Measurements from ENCODE around the gene MACF1.
"Not testable (repeated sequence)": the region's sequence is repeated elsewhere in the genome, so short reads cannot be mapped to it uniquely, and the experiment has no call there.

MACF1 gene

DNA sequence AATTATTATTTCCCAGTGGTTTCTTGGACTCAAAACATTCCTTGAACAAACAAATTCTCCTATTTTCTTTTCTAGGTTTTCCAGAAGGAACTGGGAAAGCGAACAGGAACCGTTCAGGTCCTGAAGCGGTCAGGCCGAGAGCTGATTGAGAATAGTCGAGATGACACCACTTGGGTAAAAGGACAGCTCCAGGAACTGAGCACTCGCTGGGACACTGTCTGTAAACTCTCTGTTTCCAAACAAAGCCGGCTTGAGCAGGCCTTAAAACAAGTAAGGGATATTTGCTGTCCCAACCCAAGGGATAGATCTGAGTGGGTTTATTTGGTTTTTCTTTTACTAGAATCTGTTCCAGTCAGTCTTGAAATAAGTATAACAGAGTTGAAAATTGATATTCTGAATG is 247.6 kb downstream of the MACF1 start:
- H3K4me1 Mint-ChIP-seq, result no peaks in the 10 kb centered on the region
- H3K9me3 Mint-ChIP-seq, result no peaks in the 10 kb centered on the region
- no peak overlapping the region for H3K27ac Mint-ChIP-seq
- H3K4me3 Mint-ChIP-seq, result no peak overlapping the region
- peaks cover 46% of the 10 kb centered on the region for H3K36me3 Mint-ChIP-seq
- DNase-seq (ENCODE audit: low spot score in 2 of 2) (no peak), ATAC-seq (ENCODE audit: low read depth) (no peak)
- no peaks in the 10 kb centered on the region for H3K27me3 Mint-ChIP-seq

DNA sequence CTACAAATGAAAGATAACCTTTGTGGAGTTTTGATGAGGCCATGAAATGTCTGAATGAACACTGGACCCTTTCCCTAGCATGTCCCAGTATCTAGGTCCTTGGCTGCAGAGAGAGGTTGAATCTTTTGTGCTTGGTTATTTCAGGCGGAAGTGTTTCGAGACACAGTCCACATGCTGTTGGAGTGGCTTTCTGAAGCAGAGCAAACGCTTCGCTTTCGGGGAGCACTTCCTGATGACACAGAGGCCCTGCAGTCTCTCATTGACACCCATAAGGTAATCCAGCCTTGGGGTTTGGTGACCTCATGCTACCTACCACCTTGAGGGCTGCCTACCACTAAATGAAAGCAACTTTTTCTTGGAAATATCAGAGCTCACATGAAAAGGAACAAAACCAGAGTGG is 248.0 kb downstream of the MACF1 start:
- Mint-ChIP-seq H3K9me3 (no peaks in the 10 kb centered on the region), H3K27ac (no peak overlapping the region), H3K27me3 (no peaks in the 10 kb centered on the region), H3K36me3 (peaks cover 47% of the 10 kb centered on the region), H3K4me1 (no peaks in the 10 kb centered on the region), H3K4me3 (no peak overlapping the region)
- DNase-seq (ENCODE audit: low spot score in 2 of 2) (no peak), ATAC-seq (ENCODE audit: low read depth) (no peak)

DNA sequence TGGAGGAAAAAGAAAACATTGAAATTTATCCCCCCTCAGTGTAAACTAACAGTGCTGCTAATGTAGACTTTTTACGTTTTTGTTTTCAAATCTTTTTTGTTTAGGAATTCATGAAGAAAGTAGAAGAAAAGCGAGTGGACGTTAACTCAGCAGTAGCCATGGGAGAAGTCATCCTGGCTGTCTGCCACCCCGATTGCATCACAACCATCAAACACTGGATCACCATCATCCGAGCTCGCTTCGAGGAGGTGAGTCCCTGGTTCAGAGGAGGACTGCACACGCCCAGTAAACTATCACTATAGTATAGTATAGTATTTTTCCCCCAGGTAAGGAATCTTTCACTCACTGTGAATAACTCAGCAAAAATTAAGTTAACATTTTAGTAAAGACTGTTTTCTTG is 249.1 kb downstream of the MACF1 start:
- no peaks in the 10 kb centered on the region for H3K4me1 Mint-ChIP-seq
- DNase-seq (ENCODE audit: low spot score in 2 of 2), result no peak
- H3K36me3 Mint-ChIP-seq, result peaks cover 45% of the 10 kb centered on the region
- no peak overlapping the region for H3K27ac Mint-ChIP-seq
- H3K9me3 Mint-ChIP-seq, result no peaks in the 10 kb centered on the region
- H3K4me3 Mint-ChIP-seq, result no peak overlapping the region
- ATAC-seq (ENCODE audit: low read depth), result no peak
- no peaks in the 10 kb centered on the region for H3K27me3 Mint-ChIP-seq

DNA sequence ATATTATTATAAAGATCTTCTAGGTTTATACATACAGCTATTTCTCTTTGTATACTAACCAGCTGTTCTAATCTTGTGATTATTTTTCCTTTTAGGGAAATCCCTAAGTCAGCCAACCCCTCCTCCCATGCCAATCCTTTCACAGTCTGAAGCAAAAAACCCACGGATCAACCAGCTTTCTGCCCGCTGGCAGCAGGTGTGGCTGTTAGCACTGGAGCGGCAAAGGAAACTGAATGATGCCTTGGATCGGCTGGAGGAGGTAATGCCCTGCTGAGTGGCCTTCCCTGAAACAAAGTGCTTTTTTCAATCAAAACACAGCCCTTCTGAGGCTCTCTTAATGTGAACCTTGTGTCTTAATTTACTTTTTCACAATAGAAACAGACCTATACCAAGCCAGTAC is 254.5 kb downstream of the MACF1 start:
- Mint-ChIP-seq H3K27ac (no peak overlapping the region), H3K27me3 (no peaks in the 10 kb centered on the region), H3K9me3 (no peaks in the 10 kb centered on the region), H3K4me3 (no peak overlapping the region), H3K36me3 (peaks cover 52% of the 10 kb centered on the region), H3K4me1 (no peaks in the 10 kb centered on the region)
- ATAC-seq (ENCODE audit: low read depth) (no peak), DNase-seq (ENCODE audit: low spot score in 2 of 2) (no peak)

DNA sequence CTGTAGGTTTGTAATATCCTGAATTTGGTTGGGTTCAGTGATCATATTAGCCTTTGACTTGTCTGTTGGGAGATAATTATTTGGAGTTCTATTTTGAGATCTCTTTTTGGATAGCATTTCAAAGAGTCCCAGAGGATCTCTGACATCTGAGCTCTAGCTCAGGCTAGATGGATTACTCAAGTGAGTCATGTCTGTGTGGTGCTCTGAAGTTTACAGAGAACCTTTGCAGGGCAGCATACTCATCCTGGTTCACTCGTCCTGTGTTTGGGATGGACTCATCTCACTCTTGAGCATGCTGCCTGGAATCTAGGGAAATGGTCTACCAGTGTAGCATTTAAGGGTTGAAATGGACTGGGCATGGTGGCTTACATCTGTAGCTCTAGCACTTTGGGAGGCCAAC is 257.6 kb downstream of the MACF1 start:
- ATAC-seq (ENCODE audit: low read depth) (no peak), DNase-seq (ENCODE audit: low spot score in 2 of 2) (no peak)
- Mint-ChIP-seq H3K27me3 (no peaks in the 10 kb centered on the region), H3K4me1 (peaks cover 2% of the 10 kb centered on the region), H3K36me3 (peaks cover 45% of the 10 kb centered on the region), H3K9me3 (no peaks in the 10 kb centered on the region), H3K27ac (no peak overlapping the region), H3K4me3 (no peak overlapping the region)

DNA sequence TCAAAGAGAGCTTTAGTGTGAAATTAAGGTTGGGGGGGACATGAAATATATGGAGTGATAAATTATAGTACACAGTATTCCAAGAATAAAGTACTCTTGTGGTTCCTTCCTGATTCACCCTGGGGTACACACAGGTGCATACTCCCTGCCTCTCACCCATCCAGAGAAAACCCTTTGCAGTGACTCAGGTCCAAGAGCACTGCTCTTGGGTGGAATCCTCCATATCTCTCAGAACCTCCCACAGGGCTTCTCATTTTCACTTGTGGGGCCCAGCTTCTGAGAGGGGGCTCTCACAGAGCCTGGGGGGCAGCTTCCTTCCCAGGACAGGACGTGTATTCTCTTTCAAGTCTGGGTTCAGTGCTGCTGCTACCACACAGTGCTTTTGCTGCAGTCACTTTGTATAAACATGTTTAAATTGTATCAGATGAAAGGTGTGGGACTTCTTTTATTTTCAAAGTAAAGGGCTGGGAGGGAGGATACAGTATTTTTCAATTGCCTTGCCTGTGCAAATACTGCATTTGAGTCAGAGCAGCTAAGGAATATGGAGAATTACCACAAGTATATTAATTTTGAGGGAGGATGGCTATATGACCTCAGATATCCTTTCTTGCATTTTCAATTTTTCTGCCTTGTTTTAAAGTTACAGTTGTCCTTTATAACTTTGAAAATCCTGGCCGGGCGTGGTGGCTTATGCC is 262.1 kb downstream of the MACF1 start:
- Mint-ChIP-seq H3K27ac (no peak overlapping the region), H3K4me3 (no peak overlapping the region), H3K36me3 (peaks cover 33% of the 10 kb centered on the region), H3K27me3 (no peaks in the 10 kb centered on the region), H3K9me3 (no peaks in the 10 kb centered on the region), H3K4me1 (peaks cover 2% of the 10 kb centered on the region)
- ATAC-seq (ENCODE audit: low read depth) (no peak), DNase-seq (ENCODE audit: low spot score in 2 of 2) (no peak)

DNA sequence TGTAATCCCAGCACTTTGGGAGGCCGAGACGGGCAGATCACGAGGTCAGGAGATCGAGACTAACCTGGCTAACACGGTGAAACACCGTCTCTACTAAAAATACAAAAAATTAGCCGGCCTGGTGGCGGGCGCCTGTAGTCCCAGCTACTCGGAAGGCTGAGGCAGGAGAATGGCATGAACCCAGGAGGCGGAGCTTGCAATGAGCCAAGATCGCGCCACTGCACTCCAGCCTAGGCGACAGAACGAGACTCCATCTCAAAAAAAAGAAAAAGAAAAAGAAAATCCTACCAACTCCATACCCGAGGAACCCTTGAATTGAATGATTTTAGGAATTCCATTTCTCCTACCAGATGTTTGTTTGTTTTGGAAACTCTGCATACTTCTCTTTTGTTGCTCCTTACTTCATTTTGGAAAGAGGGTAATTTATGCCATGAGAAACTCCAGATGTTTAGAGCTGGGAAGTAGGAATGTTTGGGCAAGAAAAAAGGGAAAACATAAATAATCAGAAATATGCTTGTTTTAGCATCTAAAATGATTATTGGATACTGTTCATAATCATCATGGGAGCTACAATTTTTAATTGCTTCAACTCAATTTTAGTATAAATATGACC is 262.7 kb downstream of the MACF1 start:
- H3K27ac Mint-ChIP-seq; H3K4me1 Mint-ChIP-seq; H3K9me3 Mint-ChIP-seq; H3K27me3 Mint-ChIP-seq; ATAC-seq (ENCODE audit: low read depth); H3K4me3 Mint-ChIP-seq; DNase-seq (ENCODE audit: low spot score in 2 of 2): not testable (repeated sequence)
- peaks cover 29% of the 10 kb centered on the region for H3K36me3 Mint-ChIP-seq

DNA sequence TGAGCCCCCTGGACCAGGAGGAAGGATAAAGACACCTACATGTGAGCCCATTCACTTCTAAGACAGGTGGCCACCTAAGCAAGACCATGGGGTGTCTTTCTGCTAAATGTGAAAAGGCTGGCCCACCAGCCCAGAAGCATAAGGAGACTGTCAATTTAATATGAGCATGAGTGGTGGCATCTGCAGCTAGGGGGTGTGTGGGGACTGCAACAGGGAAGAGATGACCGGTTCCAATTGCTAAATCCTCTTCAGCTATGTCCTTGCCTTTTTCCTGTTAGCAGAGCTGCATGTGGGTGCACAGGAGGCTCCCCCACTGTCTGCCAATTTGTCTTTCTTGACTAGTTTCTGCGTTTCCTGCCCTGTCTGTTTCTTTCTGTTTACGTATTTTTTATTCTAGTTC is 264.7 kb downstream of the MACF1 start:
- H3K27me3 Mint-ChIP-seq, result no peaks in the 10 kb centered on the region
- ATAC-seq (ENCODE audit: low read depth) (no peak), DNase-seq (ENCODE audit: low spot score in 2 of 2) (no peak)
- H3K4me1 Mint-ChIP-seq, result peaks cover 2% of the 10 kb centered on the region
- no peaks in the 10 kb centered on the region for H3K9me3 Mint-ChIP-seq
- H3K4me3 Mint-ChIP-seq, result no peak overlapping the region
- peaks cover 31% of the 10 kb centered on the region for H3K36me3 Mint-ChIP-seq
- no peak overlapping the region for H3K27ac Mint-ChIP-seq

DNA sequence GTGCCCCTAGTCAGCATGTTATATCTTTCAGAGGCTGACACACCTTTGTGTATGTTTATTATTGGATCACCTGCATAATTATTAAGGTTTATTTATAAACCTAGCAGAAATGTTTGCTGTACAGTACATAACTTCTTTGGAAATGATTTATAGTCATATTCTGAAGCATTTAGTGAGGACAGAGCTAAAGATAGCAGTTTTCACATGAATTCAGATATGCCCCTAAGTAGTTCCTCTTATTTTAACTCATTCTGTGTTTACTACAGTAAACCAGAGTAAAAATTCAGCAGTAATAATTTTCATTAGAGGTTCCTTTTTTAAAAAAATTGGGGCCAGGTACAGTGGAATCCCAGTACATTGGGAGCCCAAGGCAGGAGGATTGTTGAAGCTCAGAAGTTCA is 265.5 kb downstream of the MACF1 start:
- DNase-seq (ENCODE audit: low spot score in 2 of 2) (no peak), ATAC-seq (ENCODE audit: low read depth) (no peak)
- Mint-ChIP-seq H3K4me1 (peaks cover under 1% of the 10 kb centered on the region), H3K9me3 (no peaks in the 10 kb centered on the region), H3K27me3 (no peaks in the 10 kb centered on the region), H3K27ac (no peak overlapping the region), H3K36me3 (peaks cover 31% of the 10 kb centered on the region), H3K4me3 (no peak overlapping the region)

DNA sequence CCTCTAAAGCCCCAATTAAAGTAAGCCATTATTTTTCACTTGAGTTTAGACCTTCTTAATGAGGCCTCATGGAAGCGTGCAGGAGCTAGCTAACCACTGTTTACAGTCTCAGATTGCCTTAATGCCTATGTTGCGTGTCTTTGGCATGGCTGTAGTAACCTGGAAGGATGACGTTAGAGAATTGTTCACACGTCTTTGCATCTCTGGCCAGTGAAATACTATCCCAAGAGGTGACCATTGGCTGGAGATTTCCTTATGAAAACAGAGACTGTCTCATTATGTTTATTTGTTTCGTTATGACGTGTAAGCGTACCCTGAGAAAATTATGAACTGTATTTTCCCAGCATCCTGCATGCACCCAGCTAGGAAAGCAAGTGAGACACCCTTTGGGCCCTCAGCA is 268.3 kb downstream of the MACF1 start:
- ATAC-seq (ENCODE audit: low read depth) (no peak), DNase-seq (ENCODE audit: low spot score in 2 of 2) (no peak)
- H3K9me3 Mint-ChIP-seq, result no peaks in the 10 kb centered on the region
- peak overlapping the region; percentile 8 for H3K27ac Mint-ChIP-seq
- no peaks in the 10 kb centered on the region for H3K4me1 Mint-ChIP-seq
- peaks cover 24% of the 10 kb centered on the region for H3K36me3 Mint-ChIP-seq
- no peaks in the 10 kb centered on the region for H3K27me3 Mint-ChIP-seq
- no peak overlapping the region for H3K4me3 Mint-ChIP-seq

DNA sequence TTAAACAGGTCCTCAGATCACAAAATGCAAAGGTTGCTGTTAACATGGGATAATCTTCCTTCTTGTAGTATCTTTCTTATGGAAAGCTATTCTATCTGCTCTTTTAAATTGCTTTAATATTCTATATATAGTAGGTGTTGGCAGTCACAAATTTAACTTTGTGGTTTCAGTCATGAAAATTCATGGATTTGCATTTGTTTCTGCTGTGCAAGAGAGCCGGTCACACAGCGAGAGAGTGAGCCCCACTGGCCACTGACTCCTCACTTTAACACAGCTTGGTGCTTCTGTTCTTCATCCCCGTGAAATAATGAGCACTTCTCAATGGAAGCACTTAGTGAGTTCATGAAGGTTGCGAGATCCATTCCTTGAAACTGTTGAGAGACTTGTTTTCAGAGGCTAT is 268.8 kb downstream of the MACF1 start:
- H3K27ac Mint-ChIP-seq, result peak overlapping the region; percentile 10
- no peak for ATAC-seq (ENCODE audit: low read depth)
- peaks cover 24% of the 10 kb centered on the region for H3K36me3 Mint-ChIP-seq

DNA sequence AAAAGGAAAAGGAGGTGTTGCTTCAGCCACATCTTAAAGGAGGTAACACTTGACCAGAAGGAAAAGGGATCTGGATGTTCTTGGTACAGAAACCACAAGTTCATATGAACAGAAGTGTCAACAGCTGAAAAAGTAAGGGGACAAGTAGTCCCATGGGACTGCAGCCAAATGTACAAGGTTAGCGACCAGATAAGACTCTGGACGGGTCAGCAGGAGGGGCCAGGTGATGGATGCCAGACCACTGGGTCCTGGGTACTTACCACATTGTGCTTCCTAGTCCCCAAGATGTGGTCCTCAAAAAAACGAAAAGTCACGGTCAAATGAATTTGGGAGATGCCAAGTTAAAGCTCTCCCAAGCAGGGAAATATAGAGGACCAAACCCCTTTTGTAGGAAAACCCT is 270.3 kb downstream of the MACF1 start:
- Mint-ChIP-seq H3K9me3 (no peaks in the 10 kb centered on the region), H3K27ac (no peak overlapping the region)

More for the DNA sequence above, 268.8 kb downstream of the MACF1 start:
- H3K9me3 Mint-ChIP-seq, result no peaks in the 10 kb centered on the region
- no peak overlapping the region for H3K4me3 Mint-ChIP-seq
- no peaks in the 10 kb centered on the region for H3K4me1 Mint-ChIP-seq
- no peak for DNase-seq (ENCODE audit: low spot score in 2 of 2)
- H3K27me3 Mint-ChIP-seq, result no peaks in the 10 kb centered on the region

DNA sequence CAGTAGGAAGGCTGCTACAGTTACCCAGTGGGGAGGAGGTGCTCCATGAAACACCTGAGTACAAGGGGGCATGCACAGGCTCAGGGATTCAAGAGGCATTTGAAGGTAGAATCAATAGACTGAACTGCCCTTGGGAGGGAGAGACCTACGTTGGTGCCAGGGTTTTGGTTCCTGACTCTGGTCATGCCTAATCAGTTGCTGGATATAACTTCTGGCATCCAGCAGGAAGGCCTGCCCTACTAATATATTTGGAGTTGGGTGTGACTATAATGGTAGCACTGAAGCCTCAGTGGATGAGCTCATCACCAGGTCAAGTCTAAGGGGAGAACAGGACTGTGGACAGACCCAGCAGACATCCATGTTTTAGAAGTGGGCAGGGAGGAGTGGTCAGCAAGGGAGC is 271.1 kb downstream of the MACF1 start:
- not testable (repeated sequence) for H3K27me3 Mint-ChIP-seq; H3K4me3 Mint-ChIP-seq; ATAC-seq (ENCODE audit: low read depth); H3K4me1 Mint-ChIP-seq; H3K9me3 Mint-ChIP-seq; DNase-seq (ENCODE audit: low spot score in 2 of 2); H3K27ac Mint-ChIP-seq
- peaks cover 22% of the 10 kb centered on the region for H3K36me3 Mint-ChIP-seq

More for the DNA sequence above, 270.3 kb downstream of the MACF1 start:
- Mint-ChIP-seq H3K4me1 (no peaks in the 10 kb centered on the region), H3K4me3 (no peak overlapping the region), H3K27me3 (no peaks in the 10 kb centered on the region), H3K36me3 (peaks cover 22% of the 10 kb centered on the region)
- DNase-seq (ENCODE audit: low spot score in 2 of 2), result no peak
- ATAC-seq (ENCODE audit: low read depth), result no peak

DNA sequence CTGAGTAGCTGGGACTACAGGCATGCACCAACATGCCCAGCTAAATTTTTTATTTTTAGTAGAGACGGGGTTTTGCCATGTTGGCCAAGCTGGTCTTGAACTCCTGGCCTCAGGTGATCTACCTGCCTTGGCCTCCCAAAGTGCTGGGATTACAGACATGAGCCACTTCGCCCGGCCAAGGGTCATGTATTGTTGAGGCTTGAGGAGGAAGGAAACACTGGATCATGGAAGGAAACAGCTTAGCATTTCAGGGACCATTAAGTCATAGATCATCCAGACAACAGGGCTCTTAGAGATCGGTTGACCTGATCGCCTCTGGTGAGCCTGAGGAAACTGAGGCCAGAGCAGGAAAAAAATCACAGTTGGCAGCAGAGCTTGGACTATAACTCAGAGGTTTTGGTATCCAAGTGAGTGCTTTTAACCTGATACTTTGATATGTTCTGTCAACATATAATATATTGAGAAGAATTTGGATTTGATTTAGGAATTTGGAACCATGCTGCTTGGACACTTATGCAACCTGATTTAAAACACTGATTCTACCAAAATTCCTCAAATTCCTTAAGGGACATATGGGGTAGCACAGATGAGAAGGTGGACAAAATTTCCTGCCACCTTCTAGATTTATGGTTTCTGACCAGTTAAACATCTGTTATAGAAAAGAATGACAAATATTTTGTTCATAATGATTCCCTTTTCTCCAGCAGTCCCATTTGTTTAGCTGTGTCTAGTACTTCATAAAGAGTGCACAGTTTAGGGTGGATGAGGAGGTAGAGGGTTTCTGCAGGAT is 273.8 kb downstream of the MACF1 start:
- Mint-ChIP-seq H3K36me3 (peaks cover 25% of the 10 kb centered on the region), H3K27ac (no peak overlapping the region), H3K4me3 (no peak overlapping the region)

More for the DNA sequence above, 273.8 kb downstream of the MACF1 start:
- no peak for ATAC-seq (ENCODE audit: low read depth)
- Mint-ChIP-seq H3K4me1 (no peaks in the 10 kb centered on the region), H3K27me3 (no peaks in the 10 kb centered on the region), H3K9me3 (no peaks in the 10 kb centered on the region)
- DNase-seq (ENCODE audit: low spot score in 2 of 2), result no peak

Data from memory B cell (primary cell).